Ovary (tissue), 9 donors: ENCODE results near the gene RAB37. TPM values are rescaled to one million over a fixed set of nuclear protein-coding genes. Genes with fewer than 3 reads are reported as not detected.

Experiments used
- DNase-seq, 5 donors: peaks; one replicate each; pipeline ENCODE4 v3.0.0-alpha.2; 2019 to 2020
- H3K27ac ChIP-seq, 2 donors: fragments of 200-600 bp; one replicate each; pipeline versions ENCODE4 v1.5.1 to v1.8.0; 2019 to 2022
- H3K27me3 ChIP-seq: fragments of 200-600 bp; one replicate; pipeline ENCODE4 v1.8.0; 2022
- H3K36me3 ChIP-seq: fragments of 200-600 bp; sonication (generic); one replicate; pipeline ENCODE4 v1.5.1; 2019
- H3K4me1 ChIP-seq: one replicate; pipeline ENCODE4 v1.8.1; 2013; ENCODE audit warnings: mild to moderate bottlenecking, moderate library complexity; ENCODE audit not compliant: insufficient read depth
- H3K4me3 ChIP-seq: fragments of 200-600 bp; sonication (generic); one replicate; pipeline ENCODE4 v1.5.1; 2017
- H3K9me3 ChIP-seq, 2 donors: fragments of 200-600 bp in 1 of 2; sonication (generic) in 1 of 2; one replicate each; pipeline versions ENCODE4 v1.5.1 to v1.8.1; 2013 to 2019; ENCODE audit warnings: mild to moderate bottlenecking in 1 of 2, moderate library complexity in 1 of 2
- EP300 ChIP-seq: sonication (generic); formaldehyde crosslinking; IDR thresholded peaks from one replicate; pipeline ENCODE4 v1.6.1; 2017; ENCODE audit warnings: antibody characterized with exemption
- POLR2A ChIP-seq: fragments of 450-650 bp; IDR thresholded peaks from one replicate; pipeline ENCODE4 v1.6.1; 2017; ENCODE audit warnings: antibody characterized with exemption, mild to moderate bottlenecking, moderate library complexity
- WGBS, 3 donors: extraction: QIAGEN DNeasy Blood & Tissue Kit in 1 of 3; methylation state at CpG; one replicate each; pipeline versions ENCODE4 v1.1.5 to v1.1.7; 2013 to 2017; 5-methylcytosine and 5-hydroxymethylcytosine counted together
- intact Hi-C, 4 donors: fragments of 100-400 bp; cut with DNase I; formaldehyde crosslinking; loops; one replicate each; pipeline versions ENCODE4 v1.11.0 to v1.15.1; 2022 to 2023
- polyA plus RNA-seq, 2 donors: library from polyadenylated mRNA; stranded (reverse); fragments of 200-250 nt in 1 of 2; fragments of 350-450 nt in 1 of 2; fragmentation: Illumina TruSeq in 1 of 2; extraction: RNeasy Lipid Tissue Mini Kit (QIAGEN cat#74804) in 1 of 2; gene quantifications; one replicate each; pipeline ENCODE4 v1.2.3, GENCODE V29; 2013 to 2014
- total RNA-seq, 7 donors: library from RNA; depleted of rRNA in 2 of 7; stranded (reverse); fragments of >200 nt in 2 of 7; fragmentation: NEBNext Ultra II Directional in 3 of 7; extraction: Animal tissue kit (Norgen Biotek cat#: 25700) in 3 of 7; gene quantifications; one replicate each; pipeline versions ENCODE4 v1.1.0 to v1.2.4, GENCODE V29; 2016 to 2023
- TF ChIP-seq, protein P1 (sequence below), 3 donors: fragments of 450-650 bp in 2 of 3; fragments of 200-600 bp in 1 of 3; IDR thresholded peaks; one replicate each; pipeline versions ENCODE4 v1.5.1 to v1.8.0; 2016 to 2022; ENCODE audit warnings: antibody characterized with exemption in 3 of 3, mild to moderate bottlenecking in 1 of 3
- donor health status: DM: no; HTN: no; CAD: no; lungs with moderate emphysema.
- donor health status: DM: no; HTN: no; CAD: no.
- donor health status: Bipolar disorder and iron deficiency.
- donor health status: DM: yes; HTN: yes; CAD: no.
- donor health status: DM: no; HTN: no; CAD: no.
- donor health status: DM: yes; HTN: yes; CAD: no.

Gene RAB37
- total and polyA plus RNA-seq, 9 donors: 0.45 to 2.4 (median 0.58) TPM; not detected in 2

DNA sequence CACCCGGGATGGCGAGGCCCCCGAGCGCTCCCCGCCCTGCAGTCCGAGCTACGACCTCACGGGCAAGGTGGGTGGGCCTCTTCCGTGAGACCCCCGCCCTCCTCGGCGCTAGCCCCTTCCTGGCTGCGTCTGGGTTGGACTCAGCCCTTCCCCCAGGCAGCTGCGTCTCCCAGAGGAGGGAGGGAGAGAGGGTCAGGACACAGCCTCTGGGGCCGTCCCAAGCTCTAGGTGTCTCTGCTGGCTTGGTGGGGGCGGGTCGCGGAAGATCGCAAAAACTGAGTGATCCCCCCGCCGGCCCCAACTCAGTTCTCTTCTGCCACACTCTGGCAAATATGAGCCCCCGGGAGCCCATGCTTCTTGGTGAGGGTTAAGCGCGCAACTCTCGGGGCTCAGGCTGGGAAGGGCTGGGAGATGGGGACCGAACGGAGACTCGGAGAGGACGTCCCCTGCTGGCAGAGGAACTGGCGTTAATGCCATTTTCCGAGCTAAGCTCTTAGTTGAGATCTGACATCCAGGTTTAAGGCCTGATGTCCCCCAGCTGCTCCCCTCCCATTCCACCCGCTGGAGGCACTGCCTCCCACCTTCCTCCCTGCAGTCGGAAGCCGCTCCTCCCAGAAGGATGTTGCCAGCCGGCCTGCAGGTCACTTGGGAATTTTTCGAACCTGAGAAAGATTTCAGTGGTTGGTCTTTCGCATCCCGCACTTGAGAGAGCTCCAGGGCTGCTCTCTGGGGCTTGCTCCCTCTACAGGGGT lies 419 bp downstream of the RAB37 start:
- Histone ChIP-seq H3K27ac (no peak overlapping the region), H3K27me3 (no peaks in the 10 kb centered on the region), H3K4me1 (peaks cover 12% of the 10 kb centered on the region), H3K4me3 (peak overlapping the region; percentile 26), H3K36me3 (no peaks in the 10 kb centered on the region), H3K9me3 (no peaks in the 10 kb centered on the region)
- peak in 1 of 5 donors; percentile 16 for DNase-seq
- intact Hi-C loops: no loop called here
- TF ChIP-seq, protein P1, sequence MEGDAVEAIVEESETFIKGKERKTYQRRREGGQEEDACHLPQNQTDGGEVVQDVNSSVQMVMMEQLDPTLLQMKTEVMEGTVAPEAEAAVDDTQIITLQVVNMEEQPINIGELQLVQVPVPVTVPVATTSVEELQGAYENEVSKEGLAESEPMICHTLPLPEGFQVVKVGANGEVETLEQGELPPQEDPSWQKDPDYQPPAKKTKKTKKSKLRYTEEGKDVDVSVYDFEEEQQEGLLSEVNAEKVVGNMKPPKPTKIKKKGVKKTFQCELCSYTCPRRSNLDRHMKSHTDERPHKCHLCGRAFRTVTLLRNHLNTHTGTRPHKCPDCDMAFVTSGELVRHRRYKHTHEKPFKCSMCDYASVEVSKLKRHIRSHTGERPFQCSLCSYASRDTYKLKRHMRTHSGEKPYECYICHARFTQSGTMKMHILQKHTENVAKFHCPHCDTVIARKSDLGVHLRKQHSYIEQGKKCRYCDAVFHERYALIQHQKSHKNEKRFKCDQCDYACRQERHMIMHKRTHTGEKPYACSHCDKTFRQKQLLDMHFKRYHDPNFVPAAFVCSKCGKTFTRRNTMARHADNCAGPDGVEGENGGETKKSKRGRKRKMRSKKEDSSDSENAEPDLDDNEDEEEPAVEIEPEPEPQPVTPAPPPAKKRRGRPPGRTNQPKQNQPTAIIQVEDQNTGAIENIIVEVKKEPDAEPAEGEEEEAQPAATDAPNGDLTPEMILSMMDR (IDR thresholded peaks at IDR 0.05): peak in 1 of 3 donors; percentile 11
- no peak for TF ChIP-seq POLR2A
- no peak for TF ChIP-seq EP300
- 1 to 4% (median 4%) methylated on average over 25 to 38 of the region's 38 CpGs for WGBS, 3 donors

DNA sequence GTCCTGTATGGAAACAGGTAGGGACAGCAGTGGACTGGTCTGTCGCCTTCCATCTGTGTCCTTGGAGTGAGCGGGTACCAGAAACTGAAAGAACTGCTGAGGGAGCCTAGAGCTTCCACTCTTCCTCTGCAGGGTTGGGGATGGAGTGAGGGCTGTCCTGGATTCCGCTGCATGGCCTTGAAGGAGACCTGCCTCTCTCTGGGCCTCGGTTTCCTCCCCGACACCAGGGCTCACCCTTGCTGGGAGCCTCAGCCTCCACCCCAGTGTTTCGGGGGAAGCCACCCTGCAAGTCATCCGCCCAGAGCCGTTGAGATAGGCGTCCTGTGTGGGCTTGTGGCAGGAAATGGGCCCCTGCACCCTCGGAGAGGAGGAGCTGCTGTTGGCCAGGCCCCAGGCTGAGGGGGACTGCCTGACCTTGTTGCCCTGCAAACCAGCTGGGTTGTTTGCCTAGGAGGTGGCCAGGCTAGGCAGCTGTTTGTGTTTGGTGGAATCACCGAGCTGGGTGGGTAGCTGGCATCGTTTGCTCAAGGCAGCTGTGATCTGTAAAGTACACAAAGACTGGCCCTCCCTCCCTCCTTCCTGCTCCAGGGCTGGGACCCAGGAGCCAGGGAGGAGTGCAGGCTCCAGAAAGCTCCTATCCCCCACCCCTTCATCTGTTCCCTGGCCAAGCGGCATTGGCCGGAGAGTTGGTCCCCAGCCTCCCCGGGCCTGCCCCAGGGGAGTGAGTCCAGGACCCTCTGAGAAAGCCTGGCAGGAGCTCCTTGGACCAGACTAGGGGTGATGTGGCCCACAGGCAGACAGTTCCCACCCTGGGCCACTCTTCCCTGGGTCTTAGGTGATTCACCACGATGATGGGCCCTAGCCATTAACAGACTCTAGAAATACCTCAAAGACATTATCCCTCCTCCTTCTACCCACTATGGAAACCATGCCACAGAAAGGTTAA lies 1.3 kb downstream of the RAB37 start:
- Histone ChIP-seq H3K36me3 (no peaks in the 10 kb centered on the region), H3K27ac (no peak overlapping the region), H3K27me3 (no peaks in the 10 kb centered on the region), H3K4me1 (peaks cover 12% of the 10 kb centered on the region), H3K9me3 (no peaks in the 10 kb centered on the region), H3K4me3 (no peak overlapping the region)
- peak in 1 of 5 donors; percentile 32 for DNase-seq
- TF ChIP-seq, protein P1 (IDR thresholded peaks at IDR 0.05): no peak
- no peak for TF ChIP-seq POLR2A
- TF ChIP-seq EP300: no peak
- intact Hi-C loops: no loop called here
- WGBS, 3 donors: 11 to 20% (median 19%) methylated on average over 15 to 16 of the region's 16 CpGs

DNA sequence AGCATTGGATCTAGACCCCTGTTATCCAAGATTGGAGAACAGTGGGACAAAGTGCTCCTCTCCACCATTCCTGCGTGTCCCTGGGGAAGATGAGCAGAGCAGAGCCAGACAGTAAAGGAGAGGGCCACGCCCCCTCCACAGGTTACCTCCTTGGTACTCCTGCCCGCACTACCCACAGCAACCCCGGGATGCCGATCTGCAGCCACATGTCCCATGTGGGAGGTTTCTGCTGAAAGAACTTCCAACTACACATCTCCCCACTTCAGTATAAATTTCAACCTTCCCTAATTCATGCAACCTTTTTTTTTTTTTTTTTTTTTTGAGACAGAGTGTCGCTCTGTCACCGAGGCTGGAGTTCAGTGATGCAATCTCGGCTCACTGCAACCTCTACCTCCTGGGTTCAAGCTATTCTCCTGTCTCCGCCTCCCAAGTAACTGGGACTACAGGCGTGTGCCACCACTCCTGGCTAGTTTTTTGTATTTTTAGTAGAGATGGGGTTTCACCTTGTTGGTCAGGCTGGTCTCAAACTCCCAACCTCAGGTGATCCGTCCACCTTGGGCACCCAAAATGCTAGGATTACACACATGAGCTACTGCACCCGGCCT lies 2.3 kb downstream of the RAB37 start:
- H3K4me1 ChIP-seq: peaks cover 12% of the 10 kb centered on the region
- no peaks in the 10 kb centered on the region for H3K27me3 ChIP-seq

More for the DNA sequence above, 2.3 kb downstream of the RAB37 start:
- H3K4me3 ChIP-seq: no peak overlapping the region
- H3K36me3 ChIP-seq: no peaks in the 10 kb centered on the region
- H3K27ac ChIP-seq: no peak overlapping the region
- no peak for DNase-seq
- intact Hi-C loops: no loop called here
- no peaks in the 10 kb centered on the region for H3K9me3 ChIP-seq
- TF ChIP-seq, protein P1 (IDR thresholded peaks at IDR 0.05): no peak
- TF ChIP-seq EP300 (no peak), POLR2A (no peak)
- 84 to 86% (median 84%) methylated on average over 12 of the region's 12 CpGs for WGBS, 3 donors
